Heart left ventricle (tissue), 16 donors: ENCODE measurements around the gene BAK1. TPM values are rescaled to one million over a fixed set of nuclear protein-coding genes. Genes with fewer than 3 reads are reported as not detected.

Experiments
- ATAC-seq, 4 donors: fragments of 200-7000 bp; cut with Tn5 transposase; one replicate each; pipeline ENCODE4 v1.9.1; 2020 to 2022; ENCODE audit warnings: moderate library complexity in 4 of 4, mild to moderate bottlenecking in 3 of 4, moderate number of reproducible peaks in 1 of 4
- DNase-seq, 5 donors: peaks; one replicate each; pipeline ENCODE4 v3.0.0-alpha.2; 2020
- H3K27ac ChIP-seq, 12 donors: fragments of 200-600 bp; sonication (generic) in 4 of 12; one replicate each; pipeline versions ENCODE4 v1.5.0 to v1.8.0; 2016 to 2022; ENCODE audit warnings: mild to moderate bottlenecking in 2 of 12
- H3K27me3 ChIP-seq, 9 donors: fragments of 200-600 bp; sonication (generic) in 2 of 9; one replicate each; pipeline versions ENCODE4 v1.5.1 to v1.8.0; 2016 to 2022; ENCODE audit warnings: mild to moderate bottlenecking in 3 of 9
- H3K36me3 ChIP-seq, 9 donors: fragments of 200-600 bp; sonication (generic) in 2 of 9; one replicate each; pipeline versions ENCODE4 v1.5.0 to v1.8.0; 2018 to 2022; ENCODE audit warnings: mild to moderate bottlenecking in 2 of 9
- H3K4me1 ChIP-seq, 12 donors: fragments of 200-600 bp; sonication (generic) in 4 of 12; one replicate each; pipeline versions ENCODE4 v1.5.0 to v1.8.0; 2016 to 2022; ENCODE audit warnings: mild to moderate bottlenecking in 3 of 12
- H3K4me3 ChIP-seq, 12 donors: fragments of 200-600 bp; sonication (generic) in 4 of 12; one replicate each; pipeline versions ENCODE4 v1.5.0 to v1.8.0; 2017 to 2022; ENCODE audit warnings: mild to moderate bottlenecking in 9 of 12, moderate library complexity in 4 of 12
- H3K9me3 ChIP-seq, 12 donors: fragments of 200-600 bp; sonication (generic) in 4 of 12; one replicate each; pipeline versions ENCODE4 v1.5.0 to v1.8.0; 2016 to 2022; ENCODE audit warnings: mild to moderate bottlenecking in 1 of 12
- POLR2A ChIP-seq, 2 donors: fragments of 450-650 bp; IDR thresholded peaks; one replicate each; pipeline ENCODE4 v1.6.1; 2017; ENCODE audit warnings: antibody characterized with exemption in 2 of 2, mild to moderate bottlenecking in 2 of 2, moderate library complexity in 2 of 2
- WGBS, 4 donors: extraction: QIAGEN DNeasy Blood & Tissue Kit in 2 of 4; methylation state at CpG; one replicate each; pipeline versions ENCODE4 v1.1.5 to v1.1.7; 2013 to 2018; 5-methylcytosine and 5-hydroxymethylcytosine counted together
- intact Hi-C, 10 donors: fragments of 100-400 bp; cut with DNase I; formaldehyde crosslinking; loops; one replicate each; pipeline versions ENCODE4 v1.11.1 to v1.14.2; 2022
- polyA plus RNA-seq, 2 donors: library from polyadenylated mRNA; stranded (reverse); fragments of 200-250 nt; gene quantifications; one replicate each; pipeline ENCODE4 v1.2.3, GENCODE V29; 2013
- total RNA-seq, 9 donors: library from RNA; depleted of rRNA in 2 of 9; stranded (reverse); fragments of >200 nt in 2 of 9; fragmentation: NEBNext Ultra II Directional in 3 of 9; extraction: Animal tissue kit (Norgen Biotek cat#: 25700) in 3 of 9; gene quantifications; one replicate each; pipeline versions ENCODE4 v1.1.0 to v1.2.4, GENCODE V29; 2016 to 2023
- TF ChIP-seq, protein P1 (sequence below), 12 donors: fragments of 200-600 bp; sonication (generic) in 4 of 12; IDR thresholded peaks; one replicate each; pipeline versions ENCODE4 v1.5.0 to v1.8.0; 2018 to 2022; ENCODE audit warnings: antibody characterized with exemption in 12 of 12, mild to moderate bottlenecking in 5 of 12
- donor health status: ischemic (EF 13 %, LVEDD 7.1; RV severe dilation, severe dysfunction).
- donor health status: healthy with polysubstance abuse.
- donor health status: DM: no; HTN: yes; CAD: no.
- donor health status: DM: no; HTN: no; CAD: no.
- donor health status: ischemic (EF 25% LVEDD 6.9; RV normal size, moderate dysfunction).
- donor health status: ischemic (EF 25% LVEDD 5.7; RV mildly dilated, moderate dysfunction).
- donor health status: healthy.
- donor health status: DM: yes; HTN: yes; CAD: no.
- donor health status: ischemic (EF 35%, LVEDD 5.7; RV mildly dilated, moderate dysfunction).
- donor health status: nonischemic (EF 11% LVEDD 7.7; RV severe dilation, severe dysfunction).
- donor health status: DM: yes; HTN: yes; CAD: no.
- donor health status: PGD.
- donor health status: ischemic (EF 29% LVEDD 5.4; RV normal size, mild dysfunction).
- donor health status: nonischemic (EF 23%, LVEDD 6.1; RV moderate dilation, normal function).

Gene BAK1
- total and polyA plus RNA-seq, 11 donors, result 13.9 to 55.3 (median 18.9) TPM

DNA sequence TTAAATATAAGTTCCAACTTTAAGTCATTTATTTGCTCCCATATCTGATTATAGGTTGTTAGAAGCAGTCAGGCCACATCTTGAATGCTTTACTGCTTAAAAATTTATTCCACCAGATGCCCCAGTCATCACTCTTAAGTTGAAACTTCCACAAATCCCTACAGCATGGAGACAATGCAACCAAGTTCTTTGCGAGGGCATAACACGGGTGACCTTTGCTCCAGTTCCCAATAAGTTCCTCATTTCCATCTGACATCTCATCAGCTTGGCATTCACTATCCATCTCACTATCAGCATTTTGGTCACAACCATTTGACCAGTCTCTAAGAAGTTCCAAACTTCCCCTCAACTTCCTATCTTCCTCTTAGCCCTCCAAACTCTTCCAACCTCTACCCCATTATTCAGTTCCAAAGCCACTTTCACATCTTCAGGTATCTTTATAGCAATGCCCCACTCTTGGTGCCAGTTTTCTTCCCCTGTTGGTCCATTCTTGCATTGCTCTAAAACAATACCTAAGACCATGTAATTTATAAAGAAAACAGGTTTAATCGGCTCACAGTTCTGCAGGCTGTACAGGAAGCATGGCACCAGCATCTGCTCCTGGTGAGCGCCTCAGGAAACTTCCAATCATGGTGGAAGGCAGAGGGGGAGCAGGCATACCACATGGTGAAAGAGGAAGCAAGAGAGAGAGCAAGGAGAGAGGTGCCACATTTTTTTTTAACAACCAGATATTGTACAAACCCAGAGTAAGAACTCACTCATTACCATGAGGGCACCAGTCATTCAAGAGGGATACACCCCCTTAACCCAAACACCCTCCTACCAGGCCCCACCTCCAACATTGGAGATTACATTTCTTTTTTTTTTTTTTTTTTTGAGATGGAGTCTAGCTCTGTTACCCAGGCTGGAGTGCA, 25.1 kb upstream of the BAK1 start:
- Histone ChIP-seq H3K4me3 (no peak overlapping the region), H3K27ac (no peak overlapping the region), H3K4me1 (peaks cover 5 to 26% (median 16%) of the 10 kb centered on the region in 12 donors), H3K36me3 (no peaks in the 10 kb centered on the region), H3K9me3 (peaks cover 0 to 13% (median 3%) of the 10 kb centered on the region in 12 donors), H3K27me3 (no peaks in the 10 kb centered on the region)
- no peak for DNase-seq
- WGBS, 4 donors, result 90 to 96% (median 93%) methylated on average over 4 of the region's 4 CpGs
- no peak for ATAC-seq
- TF ChIP-seq, protein P1, sequence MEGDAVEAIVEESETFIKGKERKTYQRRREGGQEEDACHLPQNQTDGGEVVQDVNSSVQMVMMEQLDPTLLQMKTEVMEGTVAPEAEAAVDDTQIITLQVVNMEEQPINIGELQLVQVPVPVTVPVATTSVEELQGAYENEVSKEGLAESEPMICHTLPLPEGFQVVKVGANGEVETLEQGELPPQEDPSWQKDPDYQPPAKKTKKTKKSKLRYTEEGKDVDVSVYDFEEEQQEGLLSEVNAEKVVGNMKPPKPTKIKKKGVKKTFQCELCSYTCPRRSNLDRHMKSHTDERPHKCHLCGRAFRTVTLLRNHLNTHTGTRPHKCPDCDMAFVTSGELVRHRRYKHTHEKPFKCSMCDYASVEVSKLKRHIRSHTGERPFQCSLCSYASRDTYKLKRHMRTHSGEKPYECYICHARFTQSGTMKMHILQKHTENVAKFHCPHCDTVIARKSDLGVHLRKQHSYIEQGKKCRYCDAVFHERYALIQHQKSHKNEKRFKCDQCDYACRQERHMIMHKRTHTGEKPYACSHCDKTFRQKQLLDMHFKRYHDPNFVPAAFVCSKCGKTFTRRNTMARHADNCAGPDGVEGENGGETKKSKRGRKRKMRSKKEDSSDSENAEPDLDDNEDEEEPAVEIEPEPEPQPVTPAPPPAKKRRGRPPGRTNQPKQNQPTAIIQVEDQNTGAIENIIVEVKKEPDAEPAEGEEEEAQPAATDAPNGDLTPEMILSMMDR (IDR thresholded peaks at IDR 0.05), result no peak
- TF ChIP-seq POLR2A (IDR thresholded peaks at IDR 0.05), result no peak
- intact Hi-C loops, result no loop called here

DNA sequence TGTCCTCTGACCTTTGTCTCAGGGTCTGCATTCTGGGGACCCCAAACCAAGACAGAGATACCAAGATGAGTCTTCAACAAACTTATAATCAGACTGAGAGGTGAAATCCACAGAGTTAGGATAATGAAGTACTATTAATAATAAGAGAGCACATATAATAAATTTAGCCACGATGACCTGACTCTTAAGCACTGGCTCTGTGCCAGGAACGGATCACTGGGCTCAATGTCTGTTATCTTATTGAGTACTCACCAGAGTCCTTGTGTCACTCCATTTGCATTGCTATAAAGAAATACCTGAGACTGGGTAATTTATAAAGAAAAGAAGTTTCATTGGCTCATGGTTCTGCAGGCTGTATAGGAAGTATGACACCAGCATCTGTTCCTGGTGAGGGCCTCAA, 22.1 kb upstream of the BAK1 start:
- 9 to 22% (median 15%) methylated on average over 2 of the region's 2 CpGs for WGBS, 4 donors
- intact Hi-C loops, result no loop called here
- no peaks in the 10 kb centered on the region for H3K36me3 ChIP-seq
- H3K9me3 ChIP-seq, result peaks cover 0 to 13% (median 3%) of the 10 kb centered on the region in 12 donors
- no peak overlapping the region for H3K27ac ChIP-seq
- no peak overlapping the region for H3K4me3 ChIP-seq
- TF ChIP-seq POLR2A (IDR thresholded peaks at IDR 0.05), result no peak
- TF ChIP-seq, protein P1 (IDR thresholded peaks at IDR 0.05), result no peak
- peak in 1 of 5 donors; percentile 65 for DNase-seq
- ATAC-seq, result peak in 1 of 4 donors; percentile 33
- peaks cover 0 to 19% (median 0%) of the 10 kb centered on the region in 12 donors for H3K4me1 ChIP-seq
- H3K27me3 ChIP-seq, result no peaks in the 10 kb centered on the region

DNA sequence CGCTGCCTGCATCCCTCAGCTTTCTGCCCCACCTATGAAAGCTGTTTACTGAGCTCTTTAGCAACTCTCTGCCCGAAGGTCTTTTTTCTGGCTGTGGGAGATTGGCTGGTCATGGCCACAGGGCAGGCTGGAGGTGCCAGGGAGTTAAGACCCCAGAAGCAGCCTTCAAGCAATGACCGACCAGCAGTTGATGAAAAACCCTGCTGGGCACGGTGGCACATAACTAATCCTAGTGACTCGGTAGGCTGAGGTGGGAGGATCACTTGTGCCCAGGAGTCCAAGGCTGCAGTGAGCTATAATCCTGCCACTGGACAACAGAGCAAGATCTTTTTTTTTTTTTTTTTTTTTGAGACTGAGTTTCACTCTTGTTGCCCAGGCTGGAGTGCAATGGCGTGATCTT, 20.7 kb upstream of the BAK1 start:
- no peak for DNase-seq
- H3K36me3 ChIP-seq, result no peaks in the 10 kb centered on the region
- peaks cover 0 to 13% (median 3%) of the 10 kb centered on the region in 12 donors for H3K9me3 ChIP-seq
- ATAC-seq, result no peak
- no peaks in the 10 kb centered on the region for H3K27me3 ChIP-seq
- 89 to 97% (median 96%) methylated on average over 6 of the region's 6 CpGs for WGBS, 4 donors
- intact Hi-C loops, result no loop called here
- H3K4me3 ChIP-seq, result no peak overlapping the region
- H3K4me1 ChIP-seq, result peaks cover 0 to 21% (median 0%) of the 10 kb centered on the region in 12 donors
- H3K27ac ChIP-seq, result no peak overlapping the region
- TF ChIP-seq, protein P1 (IDR thresholded peaks at IDR 0.05), result no peak
- no peak for TF ChIP-seq POLR2A (IDR thresholded peaks at IDR 0.05)

DNA sequence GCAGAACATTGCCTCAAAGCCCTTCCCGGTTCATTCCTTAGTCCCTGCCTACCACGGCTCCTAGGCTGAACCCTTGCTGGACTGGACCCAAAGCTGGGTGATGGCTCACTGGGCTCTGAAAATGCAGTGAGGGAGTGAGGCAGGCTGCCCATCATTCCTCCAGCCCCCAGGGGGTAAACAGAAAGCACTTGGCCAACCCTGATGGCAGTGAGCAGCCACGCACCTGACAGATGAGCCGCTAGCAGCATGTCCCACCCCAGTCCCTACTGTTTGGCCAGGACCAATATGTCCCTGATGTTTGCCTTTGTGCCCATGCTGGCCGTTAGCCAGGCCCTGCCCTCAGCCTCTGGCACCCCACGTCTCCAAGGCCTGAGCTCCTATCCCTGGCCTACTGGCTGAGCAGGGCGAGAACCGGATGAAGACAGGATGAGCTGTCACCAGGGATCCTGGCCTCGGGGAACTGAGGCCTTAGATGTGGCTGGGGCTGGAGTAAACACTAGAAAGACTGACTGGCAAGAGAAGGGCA, 19.4 kb upstream of the BAK1 start:
- Histone ChIP-seq H3K9me3 (peaks cover 0 to 5% (median 0%) of the 10 kb centered on the region in 12 donors), H3K27me3 (no peaks in the 10 kb centered on the region), H3K4me1 (peaks cover 0 to 21% (median 0%) of the 10 kb centered on the region in 12 donors), H3K4me3 (no peak overlapping the region), H3K36me3 (no peaks in the 10 kb centered on the region), H3K27ac (peak overlapping the region in 3 of 12 donors; percentile 6 to 78 (median 7))
- 71 to 74% (median 72%) methylated on average over 7 to 9 of the region's 9 CpGs for WGBS, 4 donors
- intact Hi-C loops, result no loop called here
- DNase-seq, result peak in 1 of 5 donors; percentile 14
- no peak for TF ChIP-seq POLR2A (IDR thresholded peaks at IDR 0.05)
- TF ChIP-seq, protein P1 (IDR thresholded peaks at IDR 0.05), result no peak
- peak in 2 of 4 donors; percentile 5 to 16 for ATAC-seq
